Measurements from ENCODE around the gene EPS8L2. TPM values are rescaled to one million over a fixed set of nuclear protein-coding genes. Genes with fewer than 3 reads are reported as not detected.

Gene EPS8L2
- total and polyA plus RNA-seq, 2 of the 4 experiments (the other 2 are of a cell fraction): 17.2 to 39.4 TPM

DNA sequence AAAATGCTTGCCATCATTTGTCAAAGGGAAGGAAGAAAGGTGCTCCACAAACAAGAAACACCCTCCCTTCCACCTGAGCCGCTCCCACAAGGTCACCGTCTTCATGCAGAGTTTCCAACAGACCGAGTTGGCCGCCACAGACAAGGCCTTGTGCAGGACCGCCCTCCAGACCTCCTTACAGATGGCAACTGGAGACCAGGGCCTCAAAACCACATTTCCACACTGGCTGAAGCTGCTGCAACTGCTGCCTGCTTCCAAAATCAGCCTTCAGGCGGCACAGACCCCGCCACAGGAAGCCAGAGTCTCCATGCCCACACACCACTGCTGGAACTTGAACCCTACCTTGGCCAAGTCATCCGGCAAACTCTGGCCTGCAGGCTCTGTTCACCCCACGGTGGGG, 17.4 kb upstream of the EPS8L2 start:
- Histone ChIP-seq H2AFZ (replicated peaks; ENCODE audit: low read length, poor library complexity) (no peak overlapping the region), H2BK20ac (ENCODE audit: low read depth, low read length) (no peak overlapping the region), H2BK120ac (ENCODE audit: low read depth, low read length) (no peak overlapping the region), H3K56ac (ENCODE audit: extremely low read depth, insufficient read depth, low read length) (no peak overlapping the region), H3K14ac (replicated peaks; ENCODE audit: low read depth, low read length) (no peak overlapping the region), H2AK5ac (ENCODE audit: low read depth, low read length) (no peak overlapping the region), H3K27me3 (ENCODE audit: control insufficient read depth, insufficient read depth, low read length) (no peaks in the 10 kb centered on the region), H3K4me3 (ENCODE audit: insufficient read depth, low read depth, low read length) (no peak overlapping the region), H4K91ac (ENCODE audit: insufficient read depth, low read depth, low read length) (no peak overlapping the region), H3K4me1 (ENCODE audit: control insufficient read depth, insufficient read depth, low read length) (peaks cover 6% of the 10 kb centered on the region; the same call in 1 of the 2 replicates), H4K8ac (ENCODE audit: low read depth in 2 of 2, low read length in 2 of 2) (no peak overlapping the region), H4K20me1 (ENCODE audit: insufficient read depth, low read length) (peaks cover 24% of the 10 kb centered on the region), H3K9ac (ENCODE audit: low read depth, low read length) (no peak overlapping the region), H3K18ac (ENCODE audit: low read depth, low read length) (no peak overlapping the region), H2BK15ac (ENCODE audit: low read depth, low read length) (no peak overlapping the region), H3K4me2 (ENCODE audit: low read depth, low read length) (no peak overlapping the region), H4K5ac (ENCODE audit: low read depth, low read length) (no peak overlapping the region), H3K27ac (ENCODE audit: insufficient read depth, low read length) (no peak overlapping the region), H3K79me1 (ENCODE audit: low read depth in 1 of 2, low read length in 2 of 2) (peaks cover 14 to 48% of the 10 kb centered on the region in 2 experiments; a peak in 3 of 4 replicates), H2BK5ac (ENCODE audit: low read depth, low read length, poor library complexity, severe bottlenecking) (no peak overlapping the region), H3K4ac (ENCODE audit: low read depth, low read length) (no peak overlapping the region), H3K23ac (ENCODE audit: low read depth, low read length) (no peak overlapping the region), H3K9me3 (ENCODE audit: control insufficient read depth, insufficient read depth, low read length) (no peaks in the 10 kb centered on the region), H3K9me1 (ENCODE audit: insufficient read depth, low read length) (peaks cover 12% of the 10 kb centered on the region; the same call in 1 of the 2 replicates), H2AK9ac (replicated peaks; ENCODE audit: low read depth, low read length, poor library complexity) (no peak overlapping the region), H3K36me3 (ENCODE audit: control insufficient read depth, insufficient read depth, low read length) (peaks cover 42% of the 10 kb centered on the region)
- TF ChIP-seq, protein P1, sequence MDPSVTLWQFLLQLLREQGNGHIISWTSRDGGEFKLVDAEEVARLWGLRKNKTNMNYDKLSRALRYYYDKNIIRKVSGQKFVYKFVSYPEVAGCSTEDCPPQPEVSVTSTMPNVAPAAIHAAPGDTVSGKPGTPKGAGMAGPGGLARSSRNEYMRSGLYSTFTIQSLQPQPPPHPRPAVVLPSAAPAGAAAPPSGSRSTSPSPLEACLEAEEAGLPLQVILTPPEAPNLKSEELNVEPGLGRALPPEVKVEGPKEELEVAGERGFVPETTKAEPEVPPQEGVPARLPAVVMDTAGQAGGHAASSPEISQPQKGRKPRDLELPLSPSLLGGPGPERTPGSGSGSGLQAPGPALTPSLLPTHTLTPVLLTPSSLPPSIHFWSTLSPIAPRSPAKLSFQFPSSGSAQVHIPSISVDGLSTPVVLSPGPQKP (IDR thresholded peaks at IDR 0.05; ENCODE audit: borderline replicate concordance, low read depth, low read length): no peak
- no peak for TF ChIP-seq NFE2L2 (IDR thresholded peaks at IDR 0.05; ENCODE audit: low read depth, low read length)
- TF ChIP-seq POLR2A (IDR thresholded peaks at IDR 0.05; ENCODE audit: low read depth, low read length): no peak
- no peak for TF ChIP-seq MXI1 (IDR thresholded peaks at IDR 0.05; ENCODE audit: borderline replicate concordance, low read depth, low read length)
- TF ChIP-seq CHD1 (IDR thresholded peaks at IDR 0.05; ENCODE audit: low read depth, low read length): no peak
- no peak for TF ChIP-seq SMC3 (IDR thresholded peaks at IDR 0.05; ENCODE audit: low read depth, low read length)
- TF ChIP-seq, protein P2, sequence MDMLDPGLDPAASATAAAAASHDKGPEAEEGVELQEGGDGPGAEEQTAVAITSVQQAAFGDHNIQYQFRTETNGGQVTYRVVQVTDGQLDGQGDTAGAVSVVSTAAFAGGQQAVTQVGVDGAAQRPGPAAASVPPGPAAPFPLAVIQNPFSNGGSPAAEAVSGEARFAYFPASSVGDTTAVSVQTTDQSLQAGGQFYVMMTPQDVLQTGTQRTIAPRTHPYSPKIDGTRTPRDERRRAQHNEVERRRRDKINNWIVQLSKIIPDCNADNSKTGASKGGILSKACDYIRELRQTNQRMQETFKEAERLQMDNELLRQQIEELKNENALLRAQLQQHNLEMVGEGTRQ (IDR thresholded peaks at IDR 0.05; ENCODE audit: low read depth, low read length): no peak
- no peak for TF ChIP-seq RCOR1 (IDR thresholded peaks at IDR 0.05; ENCODE audit: insufficient replicate concordance, low read length)
- ChIA-PET CTCF (interaction anchor here (0.6 kb wide), 1 partner anchor 642 kb away, joined by 4 read pairs; no protein-coding TSS in a partner anchor), POLR2A (ENCODE audit: unreplicated experiment) (no interaction called here)
- intact Hi-C loops (cut with micrococcal nuclease): no loop called here
- no peak for DNase-seq
- no TSS peak for BruUV-seq (replicated peaks)
- in situ Hi-C loops (cut with MboI; ENCODE audit: low sequenced_read_pairs): no loop called here
- WGBS, 2 experiments (ENCODE audit: extremely low coverage in 2 of 2, insufficient read length in 1 of 2): 100% methylated on average over 7 of the region's 9 CpGs; no CpG with 5 or more reads in 1 of the 2 experiments
- dilution Hi-C loops (cut with HindIII; ENCODE audit: low sequenced_read_pairs, unreplicated experiment): no loop called here
- no peak for ATAC-seq (ENCODE audit: low read depth)
